NCI-H1105 treated with DMSO at 0.1 percent for 48 hours (cell line): ENCODE data around the gene WDR91.
"Not testable (repeated sequence)": the region's sequence is repeated elsewhere in the genome, so short reads cannot be mapped to it uniquely, and the experiment has no call there.

Experiments
- DNase-seq: peaks from one replicate; lab custom pipeline; 2025; lab: John Stamatoyannopoulos, UW

Gene WDR91

GRCh38 chr7:135179321-135179925 is 31.9 kb downstream of the WDR91 start:
- DNase-seq = no peak

- no peak for DNase-seq
Measured at GRCh38 chr7:135178364-135178763, 33.0 kb downstream of the WDR91 start.

GRCh38 chr7:135177028-135177696 is 34.2 kb downstream of the WDR91 start:
- DNase-seq = no peak

GRCh38 chr7:135175931-135176330 is 35.4 kb downstream of the WDR91 start:
- DNase-seq = no peak

GRCh38 chr7:135174941-135175340 is 36.4 kb downstream of the WDR91 start:
- DNase-seq = no peak

- DNase-seq = not testable (repeated sequence)
Measured at GRCh38 chr7:135173916-135174315, 37.4 kb downstream of the WDR91 start.

- not testable (repeated sequence) for DNase-seq
Measured at GRCh38 chr7:135171581-135172291, 39.6 kb downstream of the WDR91 start.

- DNase-seq = not testable (repeated sequence)
Measured at GRCh38 chr7:135170998-135171481, 40.3 kb downstream of the WDR91 start.

- peak; percentile 93 for DNase-seq
Measured at GRCh38 chr7:135170274-135170997, 40.9 kb downstream of the WDR91 start, which contains the start of gene CYREN. TSS of gene CYREN (minus strand) at chr7:135170707. CDS start at chr7:135168922, 1,785 bp downstream.

- no peak for DNase-seq
Measured at GRCh38 chr7:135169964-135170273, 41.4 kb downstream of the WDR91 start.

GRCh38 chr7:135169141-135169963 is 42.0 kb downstream of the WDR91 start:
- DNase-seq = no peak

- DNase-seq = no peak
Measured at GRCh38 chr7:135168489-135169140, 42.7 kb downstream of the WDR91 start.

- DNase-seq = no peak
Measured at GRCh38 chr7:135168001-135168400, 43.3 kb downstream of the WDR91 start.

- no peak for DNase-seq
Measured at GRCh38 chr7:135167365-135167917, 43.9 kb downstream of the WDR91 start.

- DNase-seq = no peak
Measured at GRCh38 chr7:135166338-135166990, 44.9 kb downstream of the WDR91 start.

- DNase-seq = no peak
Measured at GRCh38 chr7:135165862-135166261, 45.5 kb downstream of the WDR91 start.

- no peak for DNase-seq
Measured at GRCh38 chr7:135164357-135165061, 46.8 kb downstream of the WDR91 start.

GRCh38 chr7:135162382-135163001 is 48.8 kb downstream of the WDR91 start:
- no peak for DNase-seq

- no peak for DNase-seq
Measured at GRCh38 chr7:135161669-135162068, 49.7 kb downstream of the WDR91 start.
